GM10248 (cell line): ENCODE results near the gene KCNQ5.
"Not testable (repeated sequence)": the region's sequence is repeated elsewhere in the genome, so short reads cannot be mapped to it uniquely, and the experiment has no call there.

Source experiments
- CTCF ChIA-PET: fragments of 300-600 bp; sonication (Branson Sonifier 250); formaldehyde crosslinking; extraction: SDS; loops from one replicate; lab custom pipeline; 2021; ENCODE audit warnings: antibody characterized with exemption; lab: Yijun Ruan, JAX
- POLR2A ChIA-PET: fragments of 350-650 bp; sonication (Branson Sonifier 250); formaldehyde crosslinking; extraction: SDS; loops from one replicate; lab custom pipeline; 2020; ENCODE audit warnings: antibody characterized with exemption; lab: Yijun Ruan, JAX
- DNase-seq: peaks from one replicate; pipeline ENCODE4 v3.0.0; 2012; ENCODE audit errors: extremely low spot score
- CTCF ChIP-seq: IDR thresholded peaks from 2 replicates; pipeline ENCODE4 v1.5.1; 2012; ENCODE audit warnings: mild to moderate bottlenecking, low read depth; ENCODE audit errors: extremely low read depth, missing control alignments, control extremely low read depth

KCNQ5 gene

GRCh38 chr6:73216859-73217258 lies 595.0 kb downstream of the KCNQ5 start:
- no peak for TF ChIP-seq CTCF
- DNase-seq = no peak
- ChIA-PET CTCF (interaction anchor here (1.1 kb wide), 1 partner anchor 36 kb away, joined by 3 read pairs; no protein-coding TSS in a partner anchor), POLR2A (no interaction called here)

- no peak for DNase-seq
- ChIA-PET POLR2A (no interaction called here), CTCF (no interaction called here)
- TF ChIP-seq CTCF = no peak
These were observed 603.5 kb downstream of the KCNQ5 start, which contains the start of gene KHDC1L for GRCh38 chr6:73225396-73225795. KHDC1L (minus strand) TSS chr6:73225496; CDS start chr6:73225408, 88 bp downstream.

GRCh38 chr6:73227606-73228255 lies 605.9 kb downstream of the KCNQ5 start:
- DNase-seq = no peak
- CTCF ChIA-PET = interaction anchor here (1.4 kb wide), 1 partner anchor 18 kb away, joined by 3 read pairs; no protein-coding TSS in a partner anchor
- no peak for TF ChIP-seq CTCF
- POLR2A ChIA-PET = no interaction called here

GRCh38 chr6:73231986-73232391 lies 610.1 kb downstream of the KCNQ5 start:
- TF ChIP-seq CTCF = no peak
- ChIA-PET CTCF (interaction anchor here (0.6 kb wide), 1 partner anchor 42 kb away, joined by 3 read pairs; no protein-coding TSS in a partner anchor), POLR2A (interaction anchor here (0.6 kb wide), 1 partner anchor 1788 kb away, joined by 3 read pairs; no protein-coding TSS in a partner anchor)
- DNase-seq = no peak

- TF ChIP-seq CTCF = no peak
- DNase-seq = no peak
- CTCF ChIA-PET = interaction anchor here (1.3 kb wide), 1 partner anchor 19 kb away, joined by 3 read pairs; no protein-coding TSS in a partner anchor
- POLR2A ChIA-PET = interaction anchor here (0.6 kb wide), 1 partner anchor 9 kb away, joined by 4 read pairs; no protein-coding TSS in a partner anchor
These were observed 611.2 kb downstream of the KCNQ5 start for GRCh38 chr6:73233048-73233447.

GRCh38 chr6:73233971-73234370 lies 612.1 kb downstream of the KCNQ5 start:
- DNase-seq, POLR2A ChIA-PET: not testable (repeated sequence)
- CTCF ChIA-PET = interaction anchor here (1.3 kb wide), 1 partner anchor 20 kb away, joined by 3 read pairs; no protein-coding TSS in a partner anchor

GRCh38 chr6:73234733-73235132 lies 612.9 kb downstream of the KCNQ5 start:
- POLR2A ChIA-PET = no interaction called here
- TF ChIP-seq CTCF = no peak
- no peak for DNase-seq
- CTCF ChIA-PET = no interaction called here
